ENCODE results near the gene TSPOAP1.
"Not testable (repeated sequence)": the region's sequence is repeated elsewhere in the genome, so short reads cannot be mapped to it uniquely, and the experiment has no call there.

Gene TSPOAP1

GRCh38 chr17:58362368-58363014 is 33.9 kb upstream of the TSPOAP1 start:
- no peak for DNase-seq

DNA sequence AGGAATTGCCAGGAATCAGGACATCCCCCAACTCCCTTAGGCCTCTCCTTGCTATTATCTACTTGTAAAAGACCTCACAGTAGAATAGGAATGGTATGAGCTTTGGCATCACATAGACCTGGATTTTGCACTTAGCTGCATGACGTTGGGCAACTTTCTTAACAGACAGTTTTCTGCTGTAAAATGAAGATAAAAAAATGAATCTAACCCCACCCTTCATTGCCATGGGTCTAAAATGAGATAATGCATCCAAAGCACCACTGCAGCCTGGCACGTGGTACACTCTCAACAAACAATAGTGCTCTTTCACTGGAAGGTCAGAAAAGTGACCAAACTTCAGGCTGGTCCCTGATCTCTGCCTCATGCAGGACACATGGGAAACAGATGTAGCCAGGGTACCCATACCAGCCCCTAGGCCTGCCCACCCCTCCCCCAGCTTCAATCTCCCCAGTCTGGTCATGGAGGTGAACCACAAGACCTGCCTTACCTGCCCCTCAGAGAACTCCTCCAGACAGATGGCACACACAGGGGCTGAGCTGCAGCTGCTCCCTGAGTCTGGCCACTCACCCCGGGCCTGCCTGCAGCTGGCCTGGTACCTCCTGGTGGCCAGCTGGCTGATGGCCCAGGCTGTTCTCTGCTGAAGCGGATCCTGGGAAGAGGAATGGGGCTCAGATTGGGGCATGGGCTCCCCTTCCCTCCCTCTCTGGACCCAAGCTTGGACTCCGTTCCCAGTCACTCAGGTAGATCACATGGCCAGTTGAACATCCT is 31.9 kb upstream of the TSPOAP1 start:
- no peak for DNase-seq

- no peak for DNase-seq
Measured at GRCh38 chr17:58358408-58359172, 30.0 kb upstream of the TSPOAP1 start.

DNA sequence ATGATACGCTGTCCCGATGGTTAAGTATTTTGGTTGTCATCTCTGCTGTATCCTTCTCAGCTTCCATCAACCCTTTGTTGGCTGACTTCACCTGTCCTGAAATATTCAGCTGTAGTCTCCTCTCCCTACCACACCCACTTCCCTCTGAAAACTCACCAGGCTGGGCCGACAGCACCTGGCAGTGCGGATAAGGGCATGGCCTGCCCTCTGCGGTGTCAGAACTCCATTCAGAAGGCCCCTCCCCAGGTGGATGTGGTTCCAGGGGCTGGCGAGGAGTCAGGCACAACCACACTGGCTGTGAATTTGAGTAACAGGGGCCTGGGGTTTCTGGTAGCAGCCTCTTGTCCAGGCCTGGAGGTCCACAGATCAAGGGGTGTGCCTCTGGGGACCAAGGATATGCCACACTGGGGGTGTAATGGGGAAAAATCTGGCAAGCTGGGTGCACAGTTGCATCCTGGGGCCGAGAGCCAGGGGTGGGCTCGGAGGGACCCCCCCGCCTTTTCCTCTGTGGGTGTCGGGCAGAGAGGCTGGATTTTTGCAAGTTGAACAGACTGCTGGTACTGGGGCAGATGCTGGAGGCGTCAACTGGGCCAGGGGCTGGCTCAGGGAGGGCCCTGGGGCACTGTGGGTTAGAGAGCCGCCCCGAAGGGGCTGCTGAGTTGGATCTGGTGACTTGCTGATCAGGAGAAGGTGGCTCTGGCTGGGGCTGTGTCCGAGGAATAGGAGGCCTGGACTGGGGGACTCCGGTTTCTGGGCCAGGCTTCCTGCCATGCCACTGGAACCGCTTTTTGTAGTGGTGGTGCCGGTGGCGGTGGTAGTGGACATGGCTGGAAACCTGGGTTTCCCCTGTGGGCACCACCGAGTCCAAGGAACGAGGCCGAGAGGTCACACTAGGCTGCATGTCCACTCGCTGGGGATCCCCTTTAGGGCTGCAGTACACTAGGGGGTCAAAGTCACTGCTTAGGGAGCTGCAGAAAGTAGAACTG is 29.0 kb upstream of the TSPOAP1 start:
- no peak for DNase-seq

DNA sequence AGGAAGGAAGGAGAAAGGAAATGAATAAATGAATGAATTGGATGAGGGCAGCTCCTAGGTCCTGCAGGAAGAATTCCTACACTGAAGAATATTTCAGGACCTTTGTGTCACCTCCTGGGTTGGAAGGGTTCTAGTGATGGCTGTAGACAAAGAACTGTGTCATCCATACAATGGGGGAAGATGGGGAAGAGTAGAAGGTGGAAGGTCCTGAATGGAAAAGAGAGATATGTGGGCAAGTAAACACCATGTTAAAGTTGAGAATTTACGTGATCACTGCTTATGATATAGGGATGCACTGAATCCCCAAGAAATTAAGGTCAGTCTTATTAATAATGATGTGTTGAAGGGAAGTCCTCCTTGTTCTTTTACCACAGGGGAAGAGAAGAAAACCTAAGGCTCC is 27.6 kb upstream of the TSPOAP1 start:
- DNase-seq = no peak

DNA sequence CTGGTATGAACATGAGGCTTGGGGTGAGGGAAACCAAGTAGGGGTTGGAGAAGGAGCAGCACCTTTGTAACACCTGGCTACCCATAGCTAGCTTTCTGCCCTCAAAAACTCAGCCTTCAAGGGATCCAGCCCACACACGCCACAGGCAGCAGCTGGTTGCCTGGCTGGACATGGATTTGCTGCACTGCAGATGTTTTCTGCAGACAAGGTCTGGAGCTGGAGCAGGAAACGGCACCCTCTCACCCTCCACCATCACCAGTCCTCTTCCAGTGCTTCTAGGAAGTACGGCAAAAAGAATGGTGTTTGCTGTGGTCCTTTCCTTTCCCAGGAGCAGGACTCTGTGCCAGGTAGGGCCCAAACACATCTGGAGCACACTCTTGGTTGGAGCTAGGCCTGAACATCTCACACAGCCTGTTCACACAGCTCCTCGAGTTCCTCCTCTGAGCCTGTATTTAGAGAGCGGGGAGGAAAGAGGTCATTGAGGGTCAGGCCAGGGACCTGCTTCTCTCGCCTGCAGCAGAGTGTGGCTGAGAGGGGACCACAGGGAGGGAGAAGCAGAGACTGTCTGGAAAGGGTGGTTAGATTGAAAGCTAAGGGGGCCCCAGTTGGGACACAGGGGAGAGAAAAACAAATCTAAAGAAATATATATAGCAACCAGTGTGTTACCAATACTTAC is 26.1 kb upstream of the TSPOAP1 start:
- DNase-seq = no peak

- no peak for DNase-seq
Measured at GRCh38 chr17:58353389-58353825, 24.8 kb upstream of the TSPOAP1 start.

GRCh38 chr17:58352596-58353388 is 24.2 kb upstream of the TSPOAP1 start:
- no peak for DNase-seq

DNA sequence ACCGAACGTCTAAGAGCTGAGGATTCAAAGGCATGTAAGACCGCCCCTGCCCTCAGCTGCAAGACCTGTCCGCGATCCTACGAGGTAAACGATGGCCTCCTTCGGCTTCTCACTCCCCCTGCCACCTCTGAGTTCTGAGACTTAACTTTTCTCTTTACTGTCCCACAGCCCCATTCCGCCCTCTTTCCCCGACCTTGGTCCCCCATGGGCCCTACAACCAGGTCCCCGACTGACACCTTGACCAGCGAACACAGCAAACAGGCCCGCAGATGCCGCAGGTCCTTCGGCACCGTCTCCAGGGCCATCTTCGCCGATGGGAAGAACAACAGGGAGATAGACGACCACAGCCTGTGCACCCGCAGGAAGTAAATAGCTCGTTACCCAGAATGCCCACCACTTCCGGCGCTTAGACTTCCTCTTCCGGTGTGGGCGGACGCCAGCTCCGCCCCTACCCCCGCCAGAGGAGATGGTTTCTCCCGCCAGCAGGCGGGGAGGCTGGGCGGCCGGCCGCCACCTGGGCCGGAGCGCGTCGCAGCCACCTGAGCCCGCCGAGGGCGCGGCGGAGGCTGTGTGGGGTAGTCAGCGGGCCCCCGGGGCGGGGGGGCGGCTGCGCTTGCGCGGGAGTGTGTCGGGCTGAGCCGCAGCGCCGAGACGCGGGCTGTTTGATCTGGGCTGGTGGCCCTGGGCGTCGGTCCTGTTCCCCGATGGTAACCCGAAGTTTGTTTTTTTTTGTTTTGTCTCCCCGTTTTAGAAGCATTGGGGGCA is 23.4 kb upstream of the TSPOAP1 start, which contains the start of gene SUPT4H1:
Gene SUPT4H1 (minus strand): TSS at position 371 of the 765 bp plus-strand sequence. CDS start 66 bp downstream, at position 305.
- peak; percentile 93 for DNase-seq

GRCh38 chr17:58351182-58351581 is 22.6 kb upstream of the TSPOAP1 start:
- no peak for DNase-seq

GRCh38 chr17:58348038-58348437 is 19.4 kb upstream of the TSPOAP1 start:
- DNase-seq = no peak

- DNase-seq = no peak
Measured at GRCh38 chr17:58345500-58345899, 16.9 kb upstream of the TSPOAP1 start.

DNA sequence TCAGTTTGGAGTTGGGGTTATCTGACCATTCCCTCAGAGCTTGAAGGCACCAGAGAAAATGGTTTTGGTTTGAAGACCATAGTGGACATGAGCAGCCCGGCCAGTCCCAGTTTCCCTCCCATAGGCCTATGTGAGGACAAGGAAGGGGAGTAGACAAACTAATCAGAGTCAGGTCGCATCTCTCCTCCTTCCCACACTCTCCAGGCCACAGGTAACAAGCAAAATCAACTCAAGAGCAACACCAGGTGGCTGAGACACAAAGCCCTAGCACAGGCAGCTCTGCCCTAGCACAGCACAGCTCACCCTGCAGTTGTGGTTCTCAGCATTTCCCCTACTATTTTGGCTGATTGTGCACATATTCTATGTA is 16.2 kb upstream of the TSPOAP1 start:
- peak; percentile 63 for DNase-seq

DNA sequence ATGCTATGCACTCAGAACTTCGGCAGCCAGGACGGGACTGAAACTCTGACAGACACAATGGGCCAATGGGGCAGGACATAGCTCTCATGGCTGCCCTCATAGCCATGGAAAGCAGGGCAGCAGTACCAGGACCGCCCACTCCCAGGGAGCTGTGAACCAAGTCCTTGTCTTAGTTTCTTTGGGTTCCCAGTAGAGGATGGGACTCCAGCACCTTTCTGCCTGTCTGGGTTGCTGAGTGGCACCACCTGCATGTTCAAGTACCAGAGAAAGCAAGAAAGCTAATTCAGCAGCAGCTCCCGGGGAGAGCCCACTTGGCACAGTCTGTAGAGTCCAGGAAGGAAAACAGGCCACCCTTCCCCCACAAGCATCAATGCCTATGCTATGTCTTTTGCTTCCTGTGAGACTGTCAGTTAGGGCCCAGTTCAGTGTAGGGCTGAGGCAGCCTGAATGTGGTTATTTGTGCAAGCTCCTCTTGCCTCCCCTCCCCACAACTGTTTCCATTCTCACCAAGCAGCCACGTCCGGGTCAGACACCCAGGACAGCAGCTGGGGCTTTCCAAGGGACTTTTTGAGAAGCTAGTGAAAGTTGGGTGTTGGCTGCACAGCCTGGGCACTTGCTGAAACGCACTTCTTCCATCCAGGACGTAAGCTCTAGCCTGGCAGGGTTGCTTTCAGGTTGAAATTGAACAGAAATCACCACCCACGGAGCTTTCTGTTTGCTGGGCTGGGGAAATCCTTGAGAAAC is 15.6 kb upstream of the TSPOAP1 start:
- peak; percentile 73 for DNase-seq

DNA sequence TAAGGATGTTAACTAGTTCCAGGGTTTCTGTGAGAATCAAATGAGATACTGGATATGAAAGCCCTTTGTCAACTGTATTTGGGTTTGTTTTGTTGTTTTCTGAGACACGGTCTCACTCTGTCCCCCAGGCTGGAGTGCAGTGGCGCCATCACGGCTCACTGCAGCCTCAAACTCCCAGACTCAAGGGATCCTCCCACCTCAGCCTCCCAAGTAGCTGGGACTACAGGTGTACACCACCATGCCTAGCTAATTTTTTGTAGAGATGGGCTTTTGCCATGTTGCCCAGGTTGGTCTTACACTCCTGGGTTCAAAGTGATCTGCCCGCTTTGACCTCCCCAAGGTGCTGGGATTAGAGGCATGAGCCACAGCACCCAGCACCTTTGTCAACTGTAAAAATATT is 14.5 kb upstream of the TSPOAP1 start:
- DNase-seq = no peak

DNA sequence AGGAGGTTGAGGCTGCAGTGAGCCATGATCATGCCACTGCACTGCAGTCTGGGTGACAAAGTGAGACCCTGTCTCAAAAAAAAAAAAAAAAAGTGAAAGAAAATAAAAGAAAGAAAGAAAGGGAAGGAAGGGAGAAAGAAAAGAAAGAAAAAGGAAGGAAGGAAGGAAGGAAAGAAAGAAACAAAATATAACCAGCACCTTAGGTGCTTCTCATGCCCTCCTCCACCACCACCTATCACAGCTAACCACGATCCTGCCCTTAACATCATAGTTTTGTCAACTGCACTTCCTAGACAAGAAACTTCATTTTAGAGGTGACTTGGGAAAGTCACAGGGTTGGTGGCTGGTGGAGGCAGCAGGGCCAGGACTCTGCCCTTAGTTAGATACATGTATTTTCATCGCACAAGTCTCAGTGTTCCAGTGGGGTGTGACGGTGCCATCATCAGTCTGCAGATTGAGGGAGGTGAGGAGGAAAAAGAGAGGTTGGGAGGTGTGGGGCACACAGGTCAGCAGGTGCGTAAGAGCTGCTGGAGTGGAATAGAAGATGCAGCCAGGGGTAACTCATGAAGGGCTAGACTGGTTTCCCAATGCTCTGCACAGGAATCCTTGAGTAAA is 13.4 kb upstream of the TSPOAP1 start:
- DNase-seq = no peak

GRCh38 chr17:58341136-58341860 is 12.7 kb upstream of the TSPOAP1 start:
- DNase-seq = not testable (repeated sequence)

- DNase-seq = no peak
Measured at GRCh38 chr17:58340405-58340876, 11.8 kb upstream of the TSPOAP1 start.

Data from activated effector memory CD4-positive, alpha-beta T cell treated with Interleukin-2 at 50 U/mL for 16 hours (primary cell).